PC-9 (cell line): ENCODE data around the gene BEX2.

Experiments
- CTCF ChIP-seq: fragments of 200-600 bp; sonication (generic); conservative IDR thresholded peaks from 2 replicates; pipeline ENCODE4 v1.6.1; 2017; ENCODE audit warnings: mixed run types, antibody characterized with exemption, mild to moderate bottlenecking, moderate library complexity
- EZH2 ChIP-seq: fragments of 200-600 bp; sonication (generic); IDR thresholded peaks from 2 replicates; pipeline ENCODE4 v1.8.0; 2017; ENCODE audit warnings: antibody characterized with exemption, low read depth

- TF ChIP-seq CTCF = no peak
- TF ChIP-seq EZH2 = no peak
Observed at GRCh38 chrX:103275947-103276567, 34.7 kb downstream of the BEX2 start.
